Immature natural killer cell (primary cell): ENCODE data around the gene GRIN3A. TPM values are rescaled to one million over a fixed set of nuclear protein-coding genes. Genes with fewer than 3 reads are reported as not detected.

Experiments used
- DNase-seq, 3 donors: peaks; one replicate each; pipeline ENCODE4 v3.0.0; 2022; ENCODE audit warnings: mixed read lengths in 1 of 3
- H3K27ac Mint-ChIP-seq, 6 donors: one replicate each; pipeline ENCODE4 v1.8.0; 2020; ENCODE audit warnings: mixed read lengths in 6 of 6, mild to moderate bottlenecking in 5 of 6, inconsistent platforms in 4 of 6, moderate library complexity in 3 of 6
- H3K27me3 Mint-ChIP-seq, 3 donors: one replicate each; pipeline ENCODE4 v1.8.0; 2020 to 2021; ENCODE audit warnings: low read depth in 3 of 3, mild to moderate bottlenecking in 3 of 3, mixed read lengths in 3 of 3, moderate library complexity in 3 of 3, inconsistent platforms in 1 of 3
- H3K36me3 Mint-ChIP-seq, 3 donors: one replicate each; pipeline ENCODE4 v1.8.0; 2020; ENCODE audit warnings: mixed read lengths in 3 of 3, inconsistent platforms in 2 of 3, mild to moderate bottlenecking in 2 of 3
- H3K4me1 Mint-ChIP-seq, 2 donors: one replicate each; pipeline ENCODE4 v1.8.0; 2020; ENCODE audit warnings: inconsistent platforms in 2 of 2, mild to moderate bottlenecking in 2 of 2, mixed read lengths in 2 of 2, moderate library complexity in 1 of 2
- H3K4me3 Mint-ChIP-seq, 5 donors: one replicate each; pipeline ENCODE4 v1.8.0; 2020; ENCODE audit warnings: mild to moderate bottlenecking in 5 of 5, mixed read lengths in 5 of 5, inconsistent platforms in 3 of 5, moderate library complexity in 3 of 5
- H3K9me3 Mint-ChIP-seq, 6 donors: one replicate each; pipeline ENCODE4 v1.8.0; 2020; ENCODE audit warnings: mild to moderate bottlenecking in 6 of 6, mixed read lengths in 6 of 6, inconsistent platforms in 4 of 6, moderate library complexity in 3 of 6
- polyA plus RNA-seq, 3 donors: library from polyadenylated mRNA; unstranded; fragments of 300-500 nt; fragmentation: Illumina TruSeq; gene quantifications; one replicate each; pipeline ENCODE4 v1.2.3, GENCODE V29; 2021

Gene GRIN3A
- polyA plus RNA-seq, 3 donors from 2014 or later: 0.02 TPM; not detected in 2

DNA sequence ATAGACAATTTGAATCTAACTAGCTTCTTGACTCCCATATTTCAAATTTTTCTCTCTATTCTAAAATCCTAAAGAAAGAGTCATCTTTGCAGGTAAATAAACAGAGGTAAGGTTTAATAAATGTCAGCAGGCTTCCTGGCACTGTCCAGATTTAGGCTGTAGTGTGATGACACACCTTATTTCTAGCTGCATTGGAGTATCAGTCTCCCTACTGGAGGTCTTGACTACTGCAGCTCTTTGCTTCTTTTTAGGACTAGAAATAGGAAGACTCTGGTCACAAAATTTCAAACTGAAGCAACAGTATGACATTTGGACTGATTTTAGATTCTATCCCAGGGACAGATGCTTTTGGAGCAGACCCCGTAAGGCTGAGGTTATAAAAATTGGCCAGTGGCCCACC is 103.0 kb downstream of the GRIN3A start:
- H3K27ac Mint-ChIP-seq: no peak overlapping the region
- peaks cover 0 to 3% (median 0%) of the 10 kb centered on the region in 3 donors for H3K27me3 Mint-ChIP-seq
- no peaks in the 10 kb centered on the region for H3K4me1 Mint-ChIP-seq
- DNase-seq: no peak
- H3K9me3 Mint-ChIP-seq: peaks cover 0 to 2% (median 0%) of the 10 kb centered on the region in 6 donors
- H3K36me3 Mint-ChIP-seq: no peaks in the 10 kb centered on the region
- no peak overlapping the region for H3K4me3 Mint-ChIP-seq

GRCh38 chr9:101634741-101635409 is 103.6 kb downstream of the GRIN3A start:
- peaks cover 0 to 3% (median 0%) of the 10 kb centered on the region in 3 donors for H3K27me3 Mint-ChIP-seq
- DNase-seq: no peak
- H3K27ac Mint-ChIP-seq: no peak overlapping the region
- no peaks in the 10 kb centered on the region for H3K36me3 Mint-ChIP-seq
- H3K4me3 Mint-ChIP-seq: no peak overlapping the region
- no peaks in the 10 kb centered on the region for H3K4me1 Mint-ChIP-seq
- H3K9me3 Mint-ChIP-seq: peaks cover 0 to 2% (median 0%) of the 10 kb centered on the region in 6 donors

DNA sequence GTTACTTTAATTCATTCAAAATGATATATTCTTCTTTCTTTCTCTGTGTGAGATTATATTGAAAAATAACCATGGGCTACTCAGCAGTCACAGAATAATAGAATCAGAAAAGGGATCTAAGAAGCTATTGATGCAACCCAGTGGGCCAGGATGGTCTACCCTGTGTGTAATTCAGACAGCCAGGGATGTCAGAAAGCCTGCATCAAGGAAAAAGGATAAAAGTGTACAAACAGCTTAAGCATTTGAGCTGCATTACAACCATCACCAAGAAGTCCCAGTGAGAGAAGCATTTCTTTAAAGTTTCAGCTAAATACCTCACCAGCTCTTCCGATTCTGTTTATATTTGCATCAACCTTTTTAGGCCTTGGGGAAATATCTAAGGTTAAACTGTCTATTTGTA is 105.8 kb downstream of the GRIN3A start:
- H3K27me3 Mint-ChIP-seq: peaks cover 0 to 3% (median 0%) of the 10 kb centered on the region in 3 donors
- no peak for DNase-seq
- no peaks in the 10 kb centered on the region for H3K4me1 Mint-ChIP-seq

DNA sequence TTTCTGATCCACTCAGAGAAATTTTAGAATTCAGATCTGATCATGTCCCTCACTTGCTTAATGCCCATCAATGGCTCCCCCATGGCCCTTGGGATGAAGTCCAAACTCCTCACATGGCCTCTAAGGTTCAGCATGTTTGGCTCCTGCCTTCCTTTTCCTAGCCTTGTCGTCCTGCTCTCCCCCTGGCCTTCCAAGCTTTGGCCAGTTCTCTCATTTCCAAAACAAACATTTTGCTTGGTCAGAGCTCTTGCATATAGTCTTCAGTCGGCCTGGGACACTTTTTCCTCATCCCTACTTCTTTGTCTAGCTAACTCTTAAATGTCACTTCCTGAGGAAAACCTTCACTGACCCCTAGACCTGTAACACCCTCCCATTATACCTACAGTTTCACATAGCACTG is 106.6 kb downstream of the GRIN3A start:
- peaks cover 0 to 3% (median under 1%) of the 10 kb centered on the region in 3 donors for H3K27me3 Mint-ChIP-seq
- H3K27ac Mint-ChIP-seq: no peak overlapping the region
- no peaks in the 10 kb centered on the region for H3K36me3 Mint-ChIP-seq
- H3K4me1 Mint-ChIP-seq: no peaks in the 10 kb centered on the region
- DNase-seq: no peak
- H3K4me3 Mint-ChIP-seq: no peak overlapping the region
- peaks cover 0 to 2% (median 0%) of the 10 kb centered on the region in 6 donors for H3K9me3 Mint-ChIP-seq

More for the DNA sequence above, 105.8 kb downstream of the GRIN3A start:
- H3K27ac Mint-ChIP-seq: no peak overlapping the region
- H3K4me3 Mint-ChIP-seq: no peak overlapping the region
- H3K36me3 Mint-ChIP-seq: no peaks in the 10 kb centered on the region
- peaks cover 0 to 2% (median 0%) of the 10 kb centered on the region in 6 donors for H3K9me3 Mint-ChIP-seq

GRCh38 chr9:101629636-101630035 is 108.8 kb downstream of the GRIN3A start:
- DNase-seq: no peak
- Mint-ChIP-seq H3K27ac (no peak overlapping the region), H3K4me1 (no peaks in the 10 kb centered on the region), H3K4me3 (no peak overlapping the region), H3K9me3 (peaks cover 0 to 2% (median 0%) of the 10 kb centered on the region in 6 donors), H3K27me3 (peaks cover 0 to 3% (median 2%) of the 10 kb centered on the region in 3 donors), H3K36me3 (no peaks in the 10 kb centered on the region)

GRCh38 chr9:101628173-101628572 is 110.3 kb downstream of the GRIN3A start:
- H3K36me3 Mint-ChIP-seq: no peaks in the 10 kb centered on the region
- H3K4me3 Mint-ChIP-seq: no peak overlapping the region
- DNase-seq: no peak
- peaks cover 0 to 3% (median 2%) of the 10 kb centered on the region in 3 donors for H3K27me3 Mint-ChIP-seq
- H3K4me1 Mint-ChIP-seq: no peaks in the 10 kb centered on the region
- H3K27ac Mint-ChIP-seq: no peak overlapping the region
- H3K9me3 Mint-ChIP-seq: peaks cover 0 to 4% (median 1%) of the 10 kb centered on the region in 6 donors

DNA sequence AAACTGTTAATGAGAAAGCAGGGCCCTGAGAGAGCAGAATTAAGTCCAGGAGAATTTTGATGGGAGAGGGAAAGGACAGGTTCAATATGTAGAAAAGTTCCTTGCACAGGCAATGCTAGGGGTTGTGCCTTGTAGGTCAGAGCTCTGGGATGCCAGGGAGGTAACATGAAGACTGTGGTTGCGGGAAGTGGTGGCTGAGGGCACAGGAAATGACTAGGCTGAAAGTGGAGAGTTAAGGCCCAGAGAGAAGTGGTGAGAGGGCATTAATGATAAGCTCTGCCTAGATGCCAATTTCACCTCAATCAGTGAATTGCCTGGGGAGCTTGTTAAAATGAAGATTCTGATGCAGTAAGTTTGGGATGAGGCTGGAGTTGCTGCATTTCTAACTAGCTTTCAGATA is 112.2 kb downstream of the GRIN3A start:
- Mint-ChIP-seq H3K9me3 (peaks cover 0 to 4% (median 0%) of the 10 kb centered on the region in 6 donors), H3K27me3 (peaks cover 0 to 3% (median 2%) of the 10 kb centered on the region in 3 donors), H3K4me3 (no peak overlapping the region), H3K36me3 (no peaks in the 10 kb centered on the region), H3K27ac (no peak overlapping the region), H3K4me1 (no peaks in the 10 kb centered on the region)
- no peak for DNase-seq

DNA sequence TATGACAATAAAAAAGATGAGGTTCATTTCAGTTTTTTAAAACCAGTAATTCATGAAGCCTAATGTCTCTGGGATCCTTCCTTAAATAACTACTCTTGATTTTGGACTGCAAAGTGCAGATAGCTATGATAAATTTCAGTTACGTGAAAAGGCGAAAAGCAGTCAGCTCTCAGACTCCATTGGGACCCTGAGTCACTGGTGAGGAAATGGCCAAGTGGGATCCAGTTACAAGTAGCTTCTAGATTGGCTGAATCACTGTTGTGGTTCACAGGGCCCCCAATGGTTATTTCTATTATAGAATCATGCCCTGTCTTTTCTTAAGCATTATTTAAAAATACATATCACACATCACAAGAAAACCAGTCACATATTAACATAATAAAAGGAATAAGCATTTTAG is 112.6 kb downstream of the GRIN3A start:
- DNase-seq: no peak
- Mint-ChIP-seq H3K4me1 (no peaks in the 10 kb centered on the region), H3K27me3 (peaks cover 0 to 3% (median 2%) of the 10 kb centered on the region in 3 donors), H3K27ac (no peak overlapping the region), H3K4me3 (no peak overlapping the region), H3K36me3 (no peaks in the 10 kb centered on the region), H3K9me3 (peaks cover 0 to 4% (median 0%) of the 10 kb centered on the region in 6 donors)

GRCh38 chr9:101620452-101620851 is 118.0 kb downstream of the GRIN3A start:
- Mint-ChIP-seq H3K9me3 (peaks cover 0 to 3% (median 0%) of the 10 kb centered on the region in 6 donors), H3K27ac (no peak overlapping the region), H3K27me3 (no peaks in the 10 kb centered on the region), H3K4me3 (no peak overlapping the region), H3K36me3 (no peaks in the 10 kb centered on the region), H3K4me1 (no peaks in the 10 kb centered on the region)
- DNase-seq: no peak

DNA sequence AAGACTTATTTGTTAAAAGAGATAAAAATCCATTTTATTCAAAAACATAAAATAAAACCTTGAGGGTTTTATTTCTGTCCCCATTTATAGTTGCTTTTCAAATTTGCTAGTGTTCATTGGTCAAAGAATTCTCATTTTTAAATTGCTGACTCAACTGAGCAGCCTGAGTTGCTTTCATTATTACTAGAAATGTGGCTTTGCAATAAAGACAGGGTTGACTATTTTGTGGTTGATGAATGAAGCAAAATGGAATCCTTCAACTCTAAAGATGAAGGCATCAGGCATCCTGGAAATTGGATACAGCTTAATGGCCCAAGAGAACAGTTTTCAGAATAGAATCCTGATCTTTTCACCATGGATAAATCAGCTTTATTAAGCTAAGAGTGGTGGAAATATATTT is 119.7 kb downstream of the GRIN3A start:
- Mint-ChIP-seq H3K4me1 (no peaks in the 10 kb centered on the region), H3K27me3 (no peaks in the 10 kb centered on the region)
- no peak for DNase-seq

GRCh38 chr9:101605547-101605946 is 132.9 kb downstream of the GRIN3A start:
- Mint-ChIP-seq H3K36me3 (no peaks in the 10 kb centered on the region), H3K4me1 (peaks cover 0 to 3% of the 10 kb centered on the region in 2 donors), H3K27ac (no peak overlapping the region), H3K9me3 (no peaks in the 10 kb centered on the region), H3K27me3 (peaks cover 0 to 8% (median 8%) of the 10 kb centered on the region in 3 donors), H3K4me3 (no peak overlapping the region)
- DNase-seq: no peak

More for the DNA sequence above, 119.7 kb downstream of the GRIN3A start:
- H3K9me3 Mint-ChIP-seq: peaks cover 0 to 2% (median 0%) of the 10 kb centered on the region in 6 donors
- H3K36me3 Mint-ChIP-seq: no peaks in the 10 kb centered on the region
- H3K27ac Mint-ChIP-seq: no peak overlapping the region
- H3K4me3 Mint-ChIP-seq: no peak overlapping the region

DNA sequence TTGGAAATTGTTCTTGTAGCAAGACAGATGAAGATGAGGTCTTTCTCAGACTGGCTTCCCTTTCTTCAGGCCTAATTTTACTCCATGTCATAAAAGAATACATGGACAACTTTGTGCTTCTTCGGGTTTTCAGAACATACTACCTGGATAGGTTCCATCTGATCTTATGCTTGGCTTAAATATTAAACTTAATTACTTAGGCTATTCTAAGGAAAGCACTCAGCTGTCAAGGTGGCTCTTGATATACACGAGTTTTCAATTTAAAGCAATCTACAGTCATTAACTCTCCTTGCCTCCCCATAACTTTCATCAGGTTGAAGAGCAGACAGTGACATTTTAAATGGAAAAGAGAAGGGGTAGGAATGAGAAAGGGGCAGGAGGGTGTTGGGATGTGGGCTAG is 134.2 kb downstream of the GRIN3A start:
- Mint-ChIP-seq H3K4me1 (peaks cover 0 to 3% of the 10 kb centered on the region in 2 donors), H3K27me3 (peaks cover 0 to 10% (median 8%) of the 10 kb centered on the region in 3 donors), H3K27ac (no peak overlapping the region), H3K4me3 (no peak overlapping the region), H3K9me3 (no peaks in the 10 kb centered on the region), H3K36me3 (no peaks in the 10 kb centered on the region)
- no peak for DNase-seq

DNA sequence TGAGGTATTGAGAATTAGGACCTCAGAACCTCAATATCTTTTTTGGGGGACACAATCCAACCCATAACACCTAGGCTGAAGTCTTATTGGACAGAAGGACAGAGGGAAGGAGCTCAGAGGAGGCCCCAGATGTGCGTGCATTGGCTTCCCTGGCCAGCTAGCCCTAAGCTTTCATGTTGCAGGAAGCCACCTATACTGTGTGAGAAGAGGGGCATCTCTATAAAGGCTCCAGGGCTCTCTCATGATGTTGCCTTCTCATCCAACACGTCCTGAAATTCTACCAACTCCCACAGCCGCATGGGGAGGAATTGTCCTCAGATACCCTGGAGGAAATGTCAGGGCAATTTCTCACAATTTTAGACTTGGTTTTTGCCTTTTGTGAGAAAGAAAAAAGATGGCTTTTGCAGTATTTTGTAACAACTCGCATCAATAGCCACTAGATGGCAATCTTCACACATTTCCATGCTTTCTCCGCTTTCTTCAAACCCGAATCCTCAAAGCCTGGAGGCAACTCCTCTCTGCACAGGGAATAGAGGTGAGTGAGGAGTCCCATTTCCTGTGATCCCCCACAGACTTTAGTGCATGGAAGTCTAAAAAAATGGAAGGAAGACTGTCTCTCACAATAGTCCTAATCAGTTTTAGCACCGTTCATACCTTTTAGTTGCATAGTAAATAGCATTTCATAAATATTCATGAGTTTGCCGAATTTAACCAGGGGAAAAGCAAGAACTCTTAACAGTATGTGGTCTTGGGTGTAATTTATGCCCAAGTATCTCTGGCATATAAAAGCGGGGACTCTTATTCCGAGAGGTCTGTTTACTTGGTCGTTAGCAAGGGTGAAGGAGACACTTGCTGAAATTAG is 136.3 kb downstream of the GRIN3A start:
- Mint-ChIP-seq H3K4me3 (peak overlapping the region in 1 of 5 donors; percentile 12), H3K27ac (no peak overlapping the region), H3K36me3 (no peaks in the 10 kb centered on the region), H3K9me3 (no peaks in the 10 kb centered on the region), H3K27me3 (peaks cover 2 to 4% (median 4%) of the 10 kb centered on the region in 3 donors), H3K4me1 (peaks cover 0 to 3% of the 10 kb centered on the region in 2 donors)
- DNase-seq: peak in 2 of 3 donors; percentile 10 to 18

DNA sequence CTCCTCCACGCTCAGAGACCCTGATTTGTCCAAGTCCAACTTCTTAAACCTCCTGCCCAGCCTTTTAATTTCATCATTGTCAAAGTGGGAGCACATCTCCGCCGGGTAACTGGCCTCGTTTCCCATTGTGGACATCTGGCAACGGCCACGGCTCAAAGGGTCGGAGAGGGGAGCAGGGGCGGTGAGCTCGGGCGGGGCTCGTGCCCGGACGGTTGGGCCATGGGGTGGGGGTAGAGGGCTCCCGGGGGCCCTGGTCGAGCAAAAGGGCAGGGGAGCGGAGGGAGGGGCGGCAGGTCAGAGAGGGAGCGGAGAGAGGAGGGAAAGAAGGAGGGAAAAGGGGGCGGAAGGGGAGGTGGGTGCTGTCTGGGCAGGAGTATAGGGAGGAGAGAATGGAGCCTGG is 143.7 kb downstream of the GRIN3A start, which contains the start of gene PPP3R2:
PPP3R2 (minus strand) TSS at position 174 of the 400 bp plus-strand sequence; CDS start at position 126, 48 bp downstream.
- Mint-ChIP-seq H3K36me3 (no peaks in the 10 kb centered on the region), H3K27me3 (peaks cover 0 to 4% (median 3%) of the 10 kb centered on the region in 3 donors), H3K4me3 (no peak within 1 kb of the TSS), H3K4me1 (no peaks in the 10 kb centered on the region), H3K9me3 (no peaks in the 10 kb centered on the region), H3K27ac (no peak within 1 kb of the TSS)
- DNase-seq: no peak
